ENCODE data around the gene CTNNAL1. TPM values are rescaled to one million over a fixed set of nuclear protein-coding genes. Genes with fewer than 3 reads are reported as not detected.
A peak's percentile ranks its signal among the peaks of the same experiment; 100 is the strongest.

The CTNNAL1 gene
- total and polyA plus RNA-seq, 3 donors from 2014 or later = 52.3 to 92.7 (median 86.4) TPM

GRCh38 chr9:108960331-108960730 lies 53.0 kb downstream of the CTNNAL1 start:
- no peak overlapping the region for H3K4me3 ChIP-seq
- 57% methylated on average over 6 of the region's 6 CpGs for WGBS, 2 donors
- TF ChIP-seq POLR2A (IDR thresholded peaks at IDR 0.05) (no peak), CTCF (IDR thresholded peaks at IDR 0.05) (no peak)
- H3K9me3 ChIP-seq = no peaks in the 10 kb centered on the region
- intact Hi-C loops (cut with DNase I; ENCODE audit: low total_unique reads) = no loop called here
- no peak overlapping the region for H3K27ac ChIP-seq
- no peaks in the 10 kb centered on the region for H3K36me3 ChIP-seq (ENCODE audit: low read depth, missing control alignments)
- no peaks in the 10 kb centered on the region for H3K27me3 ChIP-seq
- no peak for DNase-seq
- H3K4me1 ChIP-seq = no peaks in the 10 kb centered on the region

DNA sequence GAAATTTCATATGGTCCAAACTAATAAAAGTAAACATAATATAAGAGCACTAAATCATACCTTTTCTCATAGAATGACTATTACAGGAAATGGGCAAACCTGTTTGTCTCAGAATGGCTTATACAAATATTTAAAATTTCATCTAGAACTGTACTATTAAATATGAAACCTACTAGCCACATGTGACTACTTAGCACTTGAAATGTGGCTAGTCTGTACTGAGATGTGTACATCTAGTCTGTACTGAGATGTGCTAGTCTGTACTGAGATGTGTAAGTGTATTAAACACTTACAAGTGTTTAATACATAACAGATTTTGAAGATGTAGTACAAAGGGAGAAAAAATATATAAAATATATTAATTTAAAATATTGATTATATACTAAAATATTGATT lies 56.7 kb downstream of the CTNNAL1 start:
- no peaks in the 10 kb centered on the region for H3K27me3 ChIP-seq
- H3K36me3 ChIP-seq (ENCODE audit: low read depth, missing control alignments) = no peaks in the 10 kb centered on the region
- DNase-seq = no peak
- no peak overlapping the region for H3K4me3 ChIP-seq
- no peaks in the 10 kb centered on the region for H3K9me3 ChIP-seq
- TF ChIP-seq POLR2A (IDR thresholded peaks at IDR 0.05) (no peak), CTCF (IDR thresholded peaks at IDR 0.05) (no peak)
- intact Hi-C loops (cut with DNase I; ENCODE audit: low total_unique reads) = no loop called here
- no peak overlapping the region for H3K27ac ChIP-seq
- no peaks in the 10 kb centered on the region for H3K4me1 ChIP-seq

- WGBS, 2 donors = 70 to 72% methylated on average over 4 of the region's 4 CpGs
- no peaks in the 10 kb centered on the region for H3K9me3 ChIP-seq
- no peaks in the 10 kb centered on the region for H3K4me1 ChIP-seq
- no peak overlapping the region for H3K4me3 ChIP-seq
- intact Hi-C loops (cut with DNase I; ENCODE audit: low total_unique reads) = no loop called here
- H3K36me3 ChIP-seq (ENCODE audit: low read depth, missing control alignments) = no peaks in the 10 kb centered on the region
- DNase-seq = no peak
- TF ChIP-seq CTCF (IDR thresholded peaks at IDR 0.05) (no peak), POLR2A (IDR thresholded peaks at IDR 0.05) (no peak)
- H3K27me3 ChIP-seq = no peaks in the 10 kb centered on the region
- no peak overlapping the region for H3K27ac ChIP-seq
Observed at GRCh38 chr9:108956022-108956630, 57.2 kb downstream of the CTNNAL1 start.

GRCh38 chr9:108953983-108954574 lies 59.2 kb downstream of the CTNNAL1 start:
- Histone ChIP-seq H3K9me3 (no peaks in the 10 kb centered on the region), H3K36me3 (ENCODE audit: low read depth, missing control alignments) (no peaks in the 10 kb centered on the region), H3K4me1 (no peaks in the 10 kb centered on the region), H3K27ac (no peak overlapping the region), H3K4me3 (no peak overlapping the region), H3K27me3 (no peaks in the 10 kb centered on the region)
- intact Hi-C loops (cut with DNase I; ENCODE audit: low total_unique reads) = no loop called here
- 22 to 26% methylated on average over 3 of the region's 3 CpGs for WGBS, 2 donors
- no peak for DNase-seq
- no peak for TF ChIP-seq POLR2A (IDR thresholded peaks at IDR 0.05)
- peak; percentile 29 to 64 (median 39) for TF ChIP-seq CTCF (IDR thresholded peaks at IDR 0.05)

GRCh38 chr9:108951578-108951977 lies 61.7 kb downstream of the CTNNAL1 start:
- no peaks in the 10 kb centered on the region for H3K4me1 ChIP-seq
- no peak overlapping the region for H3K27ac ChIP-seq
- TF ChIP-seq POLR2A (IDR thresholded peaks at IDR 0.05) (no peak), CTCF (IDR thresholded peaks at IDR 0.05) (no peak)
- no peak overlapping the region for H3K4me3 ChIP-seq
- no peaks in the 10 kb centered on the region for H3K9me3 ChIP-seq
- intact Hi-C loops (cut with DNase I; ENCODE audit: low total_unique reads) = no loop called here
- WGBS, 2 donors = 85 to 92% methylated on average over 2 of the region's 2 CpGs
- no peaks in the 10 kb centered on the region for H3K27me3 ChIP-seq
- no peaks in the 10 kb centered on the region for H3K36me3 ChIP-seq (ENCODE audit: low read depth, missing control alignments)
- no peak for DNase-seq

Measured in testis (tissue), 3 donors.